Thoracic aorta (tissue), 2 donors: Measurements from ENCODE around the gene MAP1B. TPM values are rescaled to one million over a fixed set of nuclear protein-coding genes. Genes with fewer than 3 reads are reported as not detected.
A peak's percentile ranks its signal among the peaks of the same experiment; 100 is the strongest.

ENCODE experiments used
- ATAC-seq: fragments of 150-250 bp; one replicate; pipeline ENCODE4 v1.8.0; 2017; ENCODE audit warnings: low read depth; ENCODE audit not compliant: insufficient number of reproducible peaks, low FRiP score
- DNase-seq: peaks from one replicate; pipeline ENCODE4 v3.0.0-alpha.2; 2020; ENCODE audit warnings: low spot score
- H3K27ac ChIP-seq, 2 donors: fragments of 200-600 bp; sonication (generic); 1 replicate in 1 of 2; 2 replicates in 1 of 2; pipeline ENCODE4 v1.5.1; 2016; ENCODE audit warnings: mild to moderate bottlenecking in 2 of 2, moderate library complexity in 2 of 2
- H3K27me3 ChIP-seq: fragments of 200-600 bp; sonication (generic); replicated peaks from 2 replicates; pipeline ENCODE4 v1.6.0; 2016; ENCODE audit warnings: mild to moderate bottlenecking; ENCODE audit not compliant: insufficient read depth
- H3K36me3 ChIP-seq: fragments of 200-600 bp; sonication (generic); one replicate; pipeline ENCODE4 v1.5.1; 2016
- H3K4me1 ChIP-seq, 2 donors: fragments of 200-600 bp; sonication (generic); 1 replicate in 1 of 2; 2 replicates in 1 of 2; pipeline versions ENCODE4 v1.5.1 to v1.6.0; 2016; ENCODE audit warnings: low read depth in 2 of 2, mild to moderate bottlenecking in 1 of 2; ENCODE audit not compliant: control insufficient read depth in 1 of 2
- H3K4me3 ChIP-seq: fragments of 200-600 bp; sonication (generic); 2 replicates; pipeline ENCODE4 v1.5.1; 2016; ENCODE audit warnings: mild to moderate bottlenecking
- H3K9me3 ChIP-seq: fragments of 200-600 bp; sonication (generic); 2 replicates; pipeline ENCODE4 v1.5.1; 2016
- total RNA-seq, 2 donors: library from RNA; depleted of rRNA; stranded (reverse); fragments of >200 nt; gene quantifications; one replicate each; pipeline versions ENCODE4 v1.1.0 to v1.2.3, GENCODE V29; 2016
- TF ChIP-seq, protein P1 (sequence below): fragments of 200-600 bp; sonication (generic); IDR thresholded peaks from one replicate; pipeline ENCODE4 v1.5.1; 2019; ENCODE audit warnings: antibody characterized with exemption

MAP1B gene
- total RNA-seq, 2 donors from 2014 or later = 616 to 1,045 TPM

DNA sequence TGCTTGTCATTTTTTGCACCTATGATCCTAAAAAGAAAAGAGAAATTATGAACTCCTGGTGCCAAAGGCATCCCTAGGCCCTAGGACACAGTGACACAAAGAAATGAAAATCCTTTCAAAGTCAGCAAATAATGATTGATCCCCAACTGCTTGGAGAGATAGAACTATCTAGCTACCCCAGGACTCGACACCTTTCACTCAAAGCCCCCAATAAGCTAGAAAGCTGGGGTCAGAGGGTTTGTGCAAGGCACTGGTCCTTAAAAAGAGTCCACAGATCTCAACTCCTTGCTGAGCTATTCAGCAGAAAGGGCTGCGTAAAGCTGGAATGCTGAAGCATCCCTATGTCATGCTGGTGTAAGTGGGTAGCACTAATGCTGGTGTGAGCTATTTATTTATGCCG lies 31.8 kb upstream of the MAP1B start:
- DNase-seq = no peak
- no peak overlapping the region for H3K27ac ChIP-seq

GRCh38 chr5:72076621-72077300 lies 30.5 kb upstream of the MAP1B start:
- H3K4me3 ChIP-seq = no peak overlapping the region
- ATAC-seq (no peak), DNase-seq (no peak)
- H3K4me1 ChIP-seq = peaks cover 0 to 5% of the 10 kb centered on the region in 2 donors
- TF ChIP-seq, protein P1, sequence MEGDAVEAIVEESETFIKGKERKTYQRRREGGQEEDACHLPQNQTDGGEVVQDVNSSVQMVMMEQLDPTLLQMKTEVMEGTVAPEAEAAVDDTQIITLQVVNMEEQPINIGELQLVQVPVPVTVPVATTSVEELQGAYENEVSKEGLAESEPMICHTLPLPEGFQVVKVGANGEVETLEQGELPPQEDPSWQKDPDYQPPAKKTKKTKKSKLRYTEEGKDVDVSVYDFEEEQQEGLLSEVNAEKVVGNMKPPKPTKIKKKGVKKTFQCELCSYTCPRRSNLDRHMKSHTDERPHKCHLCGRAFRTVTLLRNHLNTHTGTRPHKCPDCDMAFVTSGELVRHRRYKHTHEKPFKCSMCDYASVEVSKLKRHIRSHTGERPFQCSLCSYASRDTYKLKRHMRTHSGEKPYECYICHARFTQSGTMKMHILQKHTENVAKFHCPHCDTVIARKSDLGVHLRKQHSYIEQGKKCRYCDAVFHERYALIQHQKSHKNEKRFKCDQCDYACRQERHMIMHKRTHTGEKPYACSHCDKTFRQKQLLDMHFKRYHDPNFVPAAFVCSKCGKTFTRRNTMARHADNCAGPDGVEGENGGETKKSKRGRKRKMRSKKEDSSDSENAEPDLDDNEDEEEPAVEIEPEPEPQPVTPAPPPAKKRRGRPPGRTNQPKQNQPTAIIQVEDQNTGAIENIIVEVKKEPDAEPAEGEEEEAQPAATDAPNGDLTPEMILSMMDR = no peak
- no peaks in the 10 kb centered on the region for H3K27me3 ChIP-seq
- H3K9me3 ChIP-seq = no peaks in the 10 kb centered on the region
- no peak overlapping the region for H3K27ac ChIP-seq
- H3K36me3 ChIP-seq = no peaks in the 10 kb centered on the region

More for the DNA sequence above, 31.8 kb upstream of the MAP1B start:
- ATAC-seq = no peak
- H3K9me3 ChIP-seq = no peaks in the 10 kb centered on the region
- H3K4me3 ChIP-seq = no peak overlapping the region
- no peaks in the 10 kb centered on the region for H3K36me3 ChIP-seq
- H3K4me1 ChIP-seq = peaks cover 0 to 5% of the 10 kb centered on the region in 2 donors
- no peaks in the 10 kb centered on the region for H3K27me3 ChIP-seq
- TF ChIP-seq, protein P1 = no peak

DNA sequence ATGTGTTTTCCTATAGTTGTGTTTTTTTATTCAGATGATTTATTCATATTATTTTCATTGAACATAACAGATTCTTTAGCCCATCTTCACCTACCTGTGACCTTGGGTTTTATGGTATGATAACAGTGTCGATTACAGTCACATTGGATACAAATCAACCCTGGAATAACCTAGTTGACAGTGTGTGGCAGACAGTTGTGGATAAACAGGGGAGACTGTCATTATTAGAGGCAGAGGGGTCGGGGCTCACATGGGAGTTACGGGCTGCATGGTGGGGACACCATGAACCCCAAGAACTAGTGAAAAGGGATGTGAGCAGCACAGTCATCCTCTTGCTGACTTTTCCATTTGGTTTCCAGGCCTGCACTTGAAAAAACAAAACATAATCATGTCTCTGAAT lies 29.9 kb upstream of the MAP1B start:
- H3K27me3 ChIP-seq = no peaks in the 10 kb centered on the region
- H3K4me1 ChIP-seq = peaks cover 0 to 5% of the 10 kb centered on the region in 2 donors
- H3K9me3 ChIP-seq = no peaks in the 10 kb centered on the region
- TF ChIP-seq, protein P1 = no peak
- no peak overlapping the region for H3K27ac ChIP-seq
- no peak overlapping the region for H3K4me3 ChIP-seq
- DNase-seq = no peak
- no peak for ATAC-seq
- H3K36me3 ChIP-seq = no peaks in the 10 kb centered on the region

DNA sequence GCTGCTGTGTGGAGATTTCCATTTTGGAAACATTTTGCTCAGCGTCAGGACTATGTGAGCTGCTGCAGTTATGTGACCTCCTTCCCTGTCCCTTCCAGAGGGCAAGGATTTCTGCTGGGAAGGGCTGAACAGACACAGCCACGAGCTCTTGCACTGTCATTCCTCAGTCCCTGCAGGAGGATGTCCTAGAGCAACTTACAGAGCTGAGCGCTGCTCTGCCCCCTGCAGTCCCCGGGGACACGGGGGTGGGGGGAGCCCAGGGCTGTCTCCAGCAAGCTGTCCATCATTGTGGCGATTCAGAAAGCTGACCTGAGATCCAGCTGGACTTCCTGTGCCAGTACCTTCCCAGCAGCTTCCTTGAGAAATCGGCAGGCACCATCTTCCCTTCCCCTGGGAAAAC lies 28.0 kb upstream of the MAP1B start:
- TF ChIP-seq, protein P1 = no peak
- Histone ChIP-seq H3K27me3 (no peaks in the 10 kb centered on the region), H3K27ac (no peak overlapping the region), H3K4me3 (peak overlapping the region; percentile 13), H3K36me3 (no peaks in the 10 kb centered on the region), H3K4me1 (peaks cover 0 to 7% of the 10 kb centered on the region in 2 donors), H3K9me3 (no peaks in the 10 kb centered on the region)
- DNase-seq = no peak
- ATAC-seq = no peak

- H3K4me3 ChIP-seq = no peak overlapping the region
- TF ChIP-seq, protein P1 = no peak
- peaks cover 6 to 22% of the 10 kb centered on the region in 2 donors for H3K4me1 ChIP-seq
- no peaks in the 10 kb centered on the region for H3K36me3 ChIP-seq
- DNase-seq = no peak
- no peak overlapping the region for H3K27ac ChIP-seq
- H3K27me3 ChIP-seq = no peaks in the 10 kb centered on the region
- no peaks in the 10 kb centered on the region for H3K9me3 ChIP-seq
- no peak for ATAC-seq
These were observed 25.2 kb upstream of the MAP1B start for GRCh38 chr5:72082048-72082447.
